ENCODE data around the gene MICALL2.

Gene MICALL2

DNA sequence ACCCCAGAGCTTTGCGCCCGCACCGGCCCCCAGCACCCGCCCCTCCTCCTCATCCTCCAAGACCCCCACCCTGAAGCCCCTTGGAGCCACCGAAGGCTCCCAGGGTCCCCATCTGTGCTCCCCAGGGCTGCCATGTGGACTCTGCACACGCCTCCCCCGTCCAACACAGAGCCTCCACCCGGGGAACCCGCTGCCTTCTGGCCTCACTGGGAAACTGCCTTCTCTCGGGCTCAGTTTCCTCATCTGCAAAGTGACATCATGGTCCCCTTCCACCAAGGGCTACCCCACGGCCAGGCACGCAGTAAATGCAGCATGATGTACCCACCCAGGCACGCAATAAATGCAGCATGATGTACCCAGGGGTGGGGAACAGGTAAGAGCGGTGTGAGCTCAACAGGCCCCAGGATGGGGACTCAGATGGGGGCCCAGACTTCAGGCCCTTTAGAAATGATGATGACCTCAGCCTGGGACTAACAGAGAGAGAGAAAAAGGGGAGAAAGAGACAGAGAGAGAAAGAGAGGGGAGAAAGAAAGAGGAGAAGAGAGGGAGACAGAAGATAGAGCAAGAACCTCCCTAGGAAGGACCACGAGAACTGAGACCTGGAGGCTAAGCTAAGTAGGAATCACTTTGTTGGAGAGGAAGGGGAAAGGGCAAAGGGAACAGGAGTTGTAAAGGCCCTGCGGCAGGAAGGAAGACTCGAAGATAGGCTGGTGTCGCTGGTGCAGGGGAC, 2.5 kb upstream of the MICALL2 start:
- TF ChIP-seq, protein P1, sequence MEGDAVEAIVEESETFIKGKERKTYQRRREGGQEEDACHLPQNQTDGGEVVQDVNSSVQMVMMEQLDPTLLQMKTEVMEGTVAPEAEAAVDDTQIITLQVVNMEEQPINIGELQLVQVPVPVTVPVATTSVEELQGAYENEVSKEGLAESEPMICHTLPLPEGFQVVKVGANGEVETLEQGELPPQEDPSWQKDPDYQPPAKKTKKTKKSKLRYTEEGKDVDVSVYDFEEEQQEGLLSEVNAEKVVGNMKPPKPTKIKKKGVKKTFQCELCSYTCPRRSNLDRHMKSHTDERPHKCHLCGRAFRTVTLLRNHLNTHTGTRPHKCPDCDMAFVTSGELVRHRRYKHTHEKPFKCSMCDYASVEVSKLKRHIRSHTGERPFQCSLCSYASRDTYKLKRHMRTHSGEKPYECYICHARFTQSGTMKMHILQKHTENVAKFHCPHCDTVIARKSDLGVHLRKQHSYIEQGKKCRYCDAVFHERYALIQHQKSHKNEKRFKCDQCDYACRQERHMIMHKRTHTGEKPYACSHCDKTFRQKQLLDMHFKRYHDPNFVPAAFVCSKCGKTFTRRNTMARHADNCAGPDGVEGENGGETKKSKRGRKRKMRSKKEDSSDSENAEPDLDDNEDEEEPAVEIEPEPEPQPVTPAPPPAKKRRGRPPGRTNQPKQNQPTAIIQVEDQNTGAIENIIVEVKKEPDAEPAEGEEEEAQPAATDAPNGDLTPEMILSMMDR (IDR thresholded peaks at IDR 0.05; ENCODE audit: low read depth, low read length, missing control alignments), result no peak
- no peak for DNase-seq (ENCODE audit: extremely low read depth, low read depth)
- no peak overlapping the region for H3K4me3 ChIP-seq (replicated peaks; ENCODE audit: low read depth, low read length)

DNA sequence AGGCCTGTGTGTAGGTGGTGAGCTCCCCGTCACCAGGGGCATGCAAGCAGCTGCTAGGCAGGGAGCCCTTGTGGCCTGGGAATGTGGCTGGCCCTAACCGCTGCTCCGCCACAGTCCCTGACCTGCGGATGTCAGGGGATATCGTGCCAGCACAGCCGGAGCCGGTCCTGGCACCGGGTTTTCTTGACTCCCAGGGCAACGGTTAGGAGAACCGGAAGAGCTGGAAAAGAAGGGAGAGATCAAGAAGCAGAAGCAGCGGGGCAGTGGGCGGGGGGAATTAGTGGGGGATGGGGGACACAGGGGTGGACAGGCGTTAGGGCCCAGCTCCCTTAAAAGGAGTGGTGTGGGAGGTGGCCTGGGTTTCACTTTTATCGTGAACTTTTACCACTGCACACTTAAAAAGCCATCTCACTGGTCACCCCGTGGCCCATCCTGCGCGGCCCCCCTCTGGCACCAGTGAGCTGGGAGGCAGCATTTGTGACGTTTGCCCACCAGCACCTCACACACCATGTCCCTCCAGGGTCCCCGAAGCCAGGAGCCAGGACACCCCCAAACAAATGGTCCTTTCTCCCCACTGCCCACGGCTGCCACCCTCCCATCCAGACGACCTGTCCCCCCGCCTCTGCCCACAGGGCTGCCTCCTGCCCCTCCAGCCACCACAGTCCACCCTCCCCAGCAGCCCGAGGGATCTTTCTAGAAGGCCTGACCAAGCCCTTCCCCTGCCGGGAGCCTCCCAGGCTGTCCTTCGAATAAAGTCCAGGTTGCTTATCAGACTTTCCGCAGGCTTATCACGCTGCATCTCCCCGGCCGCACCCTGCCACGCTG, 1.8 kb upstream of the MICALL2 start:
- no peak overlapping the region for H3K4me3 ChIP-seq (replicated peaks; ENCODE audit: low read depth, low read length)
- DNase-seq (ENCODE audit: extremely low read depth, low read depth), result no peak
- TF ChIP-seq, protein P1 (IDR thresholded peaks at IDR 0.05; ENCODE audit: low read depth, low read length, missing control alignments), result no peak

DNA sequence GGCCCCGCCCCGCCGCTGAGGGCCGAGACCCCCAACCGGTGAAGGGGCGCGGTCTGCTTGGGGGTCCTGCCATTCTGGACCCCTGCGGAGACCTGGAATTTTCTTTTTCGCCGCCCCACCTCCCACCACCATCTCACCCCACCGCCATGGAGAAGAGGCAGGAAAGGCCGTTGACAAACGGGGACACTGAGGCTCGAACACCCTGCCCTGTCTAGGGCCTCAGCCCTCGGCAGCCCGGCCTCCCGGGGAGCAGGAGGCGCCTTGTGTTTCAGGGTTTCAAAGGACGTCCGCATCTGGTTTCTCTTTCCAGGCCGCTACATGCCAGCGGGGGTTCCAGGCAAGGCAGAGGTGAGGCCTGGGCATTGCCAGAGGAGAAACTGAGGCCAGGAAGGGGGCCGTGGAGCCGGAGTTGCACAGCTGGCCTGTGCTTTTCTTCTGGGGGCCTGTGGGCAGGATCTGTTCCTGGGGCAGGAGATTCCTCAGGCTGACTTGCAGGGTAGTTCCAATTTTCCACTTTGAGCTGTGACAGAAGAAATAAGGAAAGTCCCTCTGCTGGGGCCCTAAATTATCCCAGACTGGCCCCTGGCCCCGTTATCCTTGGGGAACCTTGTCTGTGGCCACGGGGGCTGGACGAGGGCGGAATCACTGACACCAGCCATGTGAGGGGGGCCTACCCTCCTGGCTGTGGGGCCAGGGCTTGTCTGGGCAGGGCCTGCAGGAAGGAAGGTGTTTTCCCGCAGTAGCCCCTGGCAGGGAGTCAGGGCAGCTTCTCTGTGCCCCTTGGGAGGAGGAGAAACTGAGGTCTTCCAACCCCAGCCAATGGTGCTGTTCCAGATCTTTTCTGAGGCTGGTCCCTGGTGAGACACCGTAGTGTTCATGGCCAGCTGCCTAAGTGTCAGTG, 900 bp upstream of the MICALL2 start:
- TF ChIP-seq, protein P1 (IDR thresholded peaks at IDR 0.05; ENCODE audit: low read depth, low read length, missing control alignments), result no peak
- no peak for DNase-seq (ENCODE audit: extremely low read depth, low read depth)
- peak overlapping the region; percentile 39 for H3K4me3 ChIP-seq (replicated peaks; ENCODE audit: low read depth, low read length)

DNA sequence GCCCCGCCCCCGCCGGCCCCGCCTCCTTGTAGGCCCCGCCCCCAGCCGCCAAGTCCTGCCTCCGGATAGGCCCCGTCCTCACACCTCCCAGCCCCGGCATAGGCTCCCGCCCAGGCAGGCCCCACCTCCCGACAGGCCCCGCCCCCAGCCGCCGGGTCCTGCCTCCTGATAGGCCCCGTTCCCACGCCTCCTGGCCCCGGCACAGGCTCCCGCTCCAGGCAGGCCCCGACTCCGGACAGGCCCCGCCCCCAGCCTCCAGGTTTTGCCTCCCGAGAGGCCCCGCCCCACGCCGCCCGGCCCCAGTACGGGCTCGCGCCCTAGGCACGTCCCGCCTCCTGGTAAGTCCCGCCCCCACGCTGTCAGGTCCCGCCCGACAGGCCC, 232 bp upstream of the MICALL2 start:
- peak overlapping the region; percentile 66 for H3K4me3 ChIP-seq (replicated peaks; ENCODE audit: low read depth, low read length)
- TF ChIP-seq, protein P1 (IDR thresholded peaks at IDR 0.05; ENCODE audit: low read depth, low read length, missing control alignments), result no peak

DNA sequence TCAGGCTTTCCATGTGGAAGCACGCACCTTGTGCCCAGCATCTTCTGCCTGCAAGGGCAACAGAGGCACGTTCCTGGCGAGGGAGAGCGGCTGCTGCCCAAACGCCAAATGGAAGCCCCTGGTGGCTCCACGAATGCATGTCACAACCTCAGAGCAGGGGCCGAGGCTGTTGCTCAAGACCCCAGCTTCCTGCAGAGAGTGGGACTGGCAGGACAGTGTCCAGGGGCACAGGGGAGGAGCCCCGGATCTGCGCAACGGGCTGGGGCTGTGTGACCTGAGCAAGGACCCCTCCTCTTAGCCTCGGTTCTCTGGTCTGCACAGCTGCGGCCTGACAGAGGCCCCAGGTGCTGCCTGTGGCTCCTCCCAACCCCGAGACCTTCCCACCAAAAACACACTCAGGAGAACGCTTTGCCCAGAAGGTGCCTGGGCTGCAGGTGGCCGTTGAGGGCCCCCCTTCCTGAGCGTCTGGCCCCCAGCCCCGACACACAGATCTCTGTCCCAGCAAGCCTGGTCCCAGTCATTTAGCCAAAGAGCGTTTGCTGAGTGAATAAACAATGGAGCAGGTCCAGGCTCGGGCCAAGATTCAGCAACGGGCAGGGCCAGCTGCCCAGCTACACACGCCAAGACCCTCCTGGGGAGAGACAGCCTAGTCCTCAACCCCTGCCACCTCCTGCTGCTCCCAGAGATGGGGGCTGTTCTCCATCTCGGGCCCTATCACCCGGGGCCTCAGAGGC, 1.2 kb downstream of the MICALL2 start:
- H3K4me3 ChIP-seq (replicated peaks; ENCODE audit: low read depth, low read length), result peak overlapping the region; percentile 66
- no peak for DNase-seq (ENCODE audit: extremely low read depth, low read depth)
- TF ChIP-seq, protein P1 (IDR thresholded peaks at IDR 0.05; ENCODE audit: low read depth, low read length, missing control alignments), result no peak

More for the DNA sequence above, 232 bp upstream of the MICALL2 start:
- DNase-seq (ENCODE audit: extremely low read depth, low read depth), result peak; percentile 85
